IPS-18a (cell line): ENCODE measurements around the gene DPH5.
"Not testable (repeated sequence)": the region's sequence is repeated elsewhere in the genome, so short reads cannot be mapped to it uniquely, and the experiment has no call there.

Experiments used
- H3K27ac ChIP-seq: one replicate; pipeline ENCODE4 v1.5.1; 2013; ENCODE audit warnings: low read length
- H3K27me3 ChIP-seq: one replicate; pipeline ENCODE4 v1.6.1; 2013; ENCODE audit warnings: mild to moderate bottlenecking, low read length; ENCODE audit not compliant: control insufficient read depth, insufficient read depth
- H3K36me3 ChIP-seq: one replicate; pipeline ENCODE4 v1.6.1; 2013; ENCODE audit warnings: low read depth, low read length; ENCODE audit not compliant: control insufficient read depth
- H3K4me1 ChIP-seq: one replicate; pipeline ENCODE4 v1.6.1; 2013; ENCODE audit warnings: low read depth, low read length; ENCODE audit not compliant: control insufficient read depth
- H3K4me3 ChIP-seq: one replicate; pipeline ENCODE4 v1.5.1; 2013; ENCODE audit warnings: low read length
- H3K9ac ChIP-seq: one replicate; pipeline ENCODE4 v1.6.1; 2013; ENCODE audit warnings: mild to moderate bottlenecking, low read length, moderate library complexity
- H3K9me3 ChIP-seq: one replicate; pipeline ENCODE4 v1.6.1; 2013; ENCODE audit warnings: low read depth, low read length; ENCODE audit not compliant: control insufficient read depth

DPH5 gene

GRCh38 chr1:100976936-100977335 is 48.6 kb downstream of the DPH5 start:
- Histone ChIP-seq H3K9me3 (no peaks in the 10 kb centered on the region), H3K27ac (no peak overlapping the region), H3K27me3 (no peaks in the 10 kb centered on the region), H3K9ac (no peak overlapping the region), H3K4me3 (no peak overlapping the region), H3K36me3 (peaks cover 11% of the 10 kb centered on the region), H3K4me1 (peaks cover 2% of the 10 kb centered on the region)

GRCh38 chr1:100972185-100972584 is 53.4 kb downstream of the DPH5 start:
- Histone ChIP-seq H3K27me3 (no peaks in the 10 kb centered on the region), H3K9ac (no peak overlapping the region), H3K36me3 (peaks cover 21% of the 10 kb centered on the region), H3K4me1 (peaks cover 14% of the 10 kb centered on the region), H3K4me3 (no peak overlapping the region), H3K27ac (no peak overlapping the region), H3K9me3 (no peaks in the 10 kb centered on the region)

GRCh38 chr1:100971021-100971420 is 54.6 kb downstream of the DPH5 start:
- H3K27me3 ChIP-seq, result no peaks in the 10 kb centered on the region
- H3K36me3 ChIP-seq, result peaks cover 24% of the 10 kb centered on the region
- H3K4me3 ChIP-seq, result no peak overlapping the region
- no peak overlapping the region for H3K27ac ChIP-seq
- no peak overlapping the region for H3K9ac ChIP-seq
- H3K9me3 ChIP-seq, result no peaks in the 10 kb centered on the region
- H3K4me1 ChIP-seq, result peaks cover 14% of the 10 kb centered on the region

- H3K36me3 ChIP-seq, result peaks cover 23% of the 10 kb centered on the region
- no peak overlapping the region for H3K27ac ChIP-seq
- no peak overlapping the region for H3K9ac ChIP-seq
- H3K9me3 ChIP-seq, result no peaks in the 10 kb centered on the region
- no peaks in the 10 kb centered on the region for H3K27me3 ChIP-seq
- peaks cover 14% of the 10 kb centered on the region for H3K4me1 ChIP-seq
- no peak overlapping the region for H3K4me3 ChIP-seq
These were observed 56.3 kb downstream of the DPH5 start for GRCh38 chr1:100969327-100969726.

- peaks cover 14% of the 10 kb centered on the region for H3K4me1 ChIP-seq
- no peak overlapping the region for H3K27ac ChIP-seq
- H3K36me3 ChIP-seq, result peaks cover 23% of the 10 kb centered on the region
- H3K4me3 ChIP-seq, result no peak overlapping the region
- H3K27me3 ChIP-seq, result no peaks in the 10 kb centered on the region
- no peak overlapping the region for H3K9ac ChIP-seq
- H3K9me3 ChIP-seq, result no peaks in the 10 kb centered on the region
These were observed 57.0 kb downstream of the DPH5 start for GRCh38 chr1:100968621-100969020.

- no peak overlapping the region for H3K4me3 ChIP-seq
- no peaks in the 10 kb centered on the region for H3K27me3 ChIP-seq
- H3K36me3 ChIP-seq, result no peaks in the 10 kb centered on the region
- no peaks in the 10 kb centered on the region for H3K4me1 ChIP-seq
- H3K9me3 ChIP-seq, result no peaks in the 10 kb centered on the region
- H3K9ac ChIP-seq, result no peak overlapping the region
- H3K27ac ChIP-seq, result no peak overlapping the region
These were observed 65.5 kb downstream of the DPH5 start for GRCh38 chr1:100960098-100960497.

GRCh38 chr1:100959502-100960060 is 66.0 kb downstream of the DPH5 start:
- H3K36me3 ChIP-seq, result no peaks in the 10 kb centered on the region
- H3K4me1 ChIP-seq, result no peaks in the 10 kb centered on the region
- H3K27ac ChIP-seq, result no peak overlapping the region
- no peaks in the 10 kb centered on the region for H3K27me3 ChIP-seq
- no peak overlapping the region for H3K4me3 ChIP-seq
- no peak overlapping the region for H3K9ac ChIP-seq
- no peaks in the 10 kb centered on the region for H3K9me3 ChIP-seq

GRCh38 chr1:100955322-100955721 is 70.3 kb downstream of the DPH5 start:
- Histone ChIP-seq H3K9ac (no peak overlapping the region), H3K9me3 (no peaks in the 10 kb centered on the region), H3K4me1 (peaks cover 24% of the 10 kb centered on the region), H3K36me3 (peaks cover 3% of the 10 kb centered on the region), H3K27ac (no peak overlapping the region), H3K27me3 (no peaks in the 10 kb centered on the region), H3K4me3 (no peak overlapping the region)

- H3K4me3 ChIP-seq, result no peak overlapping the region
- H3K4me1 ChIP-seq, result peaks cover 34% of the 10 kb centered on the region
- no peak overlapping the region for H3K27ac ChIP-seq
- no peaks in the 10 kb centered on the region for H3K27me3 ChIP-seq
- peaks cover 3% of the 10 kb centered on the region for H3K36me3 ChIP-seq
- no peaks in the 10 kb centered on the region for H3K9me3 ChIP-seq
- no peak overlapping the region for H3K9ac ChIP-seq
These were observed 71.4 kb downstream of the DPH5 start for GRCh38 chr1:100953960-100954730.

- not testable (repeated sequence) for H3K9ac ChIP-seq, H3K27me3 ChIP-seq, H3K9me3 ChIP-seq, H3K27ac ChIP-seq, H3K36me3 ChIP-seq, H3K4me3 ChIP-seq
- H3K4me1 ChIP-seq, result peaks cover 38% of the 10 kb centered on the region
These were observed 72.6 kb downstream of the DPH5 start for GRCh38 chr1:100952970-100953369.

- no peak overlapping the region for H3K4me3 ChIP-seq
- no peaks in the 10 kb centered on the region for H3K27me3 ChIP-seq
- H3K36me3 ChIP-seq, result peaks cover 3% of the 10 kb centered on the region
- H3K4me1 ChIP-seq, result peaks cover 38% of the 10 kb centered on the region
- H3K9me3 ChIP-seq, result no peaks in the 10 kb centered on the region
- H3K9ac ChIP-seq, result no peak overlapping the region
- H3K27ac ChIP-seq, result no peak overlapping the region
These were observed 73.4 kb downstream of the DPH5 start for GRCh38 chr1:100952104-100952745.
